BLaER1 (cell line): ENCODE measurements around the gene NR2F6.

ENCODE experiments used
- H3K27ac ChIP-seq: shearing (Covaris generic); formaldehyde crosslinking; 2 replicates; pipeline ENCODE4 v1.8.1; 2022
- H3K27me3 ChIP-seq: shearing (Covaris generic); formaldehyde crosslinking; 2 replicates; pipeline ENCODE4 v1.8.1; 2022
- H3K36me3 ChIP-seq: shearing (Covaris generic); formaldehyde crosslinking; 2 replicates; pipeline ENCODE4 v1.8.1; 2022
- H3K4me1 ChIP-seq: shearing (Covaris generic); formaldehyde crosslinking; 2 replicates; pipeline ENCODE4 v1.8.1; 2022
- H3K4me2 ChIP-seq: shearing (Covaris generic); formaldehyde crosslinking; 2 replicates; pipeline ENCODE4 v1.8.1; 2022
- H3K4me3 ChIP-seq: shearing (Covaris generic); formaldehyde crosslinking; 2 replicates; pipeline ENCODE4 v1.8.1; 2022
- H3K9ac ChIP-seq: shearing (Covaris generic); formaldehyde crosslinking; 2 replicates; pipeline ENCODE4 v1.8.1; 2022
- H3K9me3 ChIP-seq: shearing (Covaris generic); formaldehyde crosslinking; 2 replicates; pipeline ENCODE4 v1.8.1; 2022
- H4K20me1 ChIP-seq: shearing (Covaris generic); formaldehyde crosslinking; 2 replicates; pipeline ENCODE4 v1.8.1; 2022
- Cebpa-rat ChIP-seq: shearing (Covaris generic); IDR thresholded peaks from 2 replicates; pipeline ENCODE4 v1.8.1; 2022

Gene NR2F6

GRCh38 chr19:17245535-17245984 lies at the start of gene NR2F6:
NR2F6 (minus strand) TSS chr19:17245919; CDS start chr19:17245220, 699 bp downstream.
- no peaks in the 10 kb centered on the region for H3K9me3 ChIP-seq
- H3K4me1 ChIP-seq, result peaks cover 63% of the 10 kb centered on the region
- H3K4me2 ChIP-seq, result peak within 1 kb of the TSS; percentile 92
- peak within 1 kb of the TSS; percentile 92 for H3K27ac ChIP-seq
- no peaks in the 10 kb centered on the region for H3K27me3 ChIP-seq
- peak within 1 kb of the TSS; percentile 90 for H3K4me3 ChIP-seq
- H3K9ac ChIP-seq, result peak within 1 kb of the TSS; percentile 85
- no peak for TF ChIP-seq Cebpa-rat
- peaks cover 8% of the 10 kb centered on the region for H3K36me3 ChIP-seq
- H4K20me1 ChIP-seq, result peaks cover 46% of the 10 kb centered on the region

- H3K9ac ChIP-seq, result no peak overlapping the region
- H3K9me3 ChIP-seq, result peaks cover 18% of the 10 kb centered on the region
- peaks cover 52% of the 10 kb centered on the region for H3K36me3 ChIP-seq
- H3K27ac ChIP-seq, result no peak overlapping the region
- H3K4me2 ChIP-seq, result peak overlapping the region; percentile 80
- no peaks in the 10 kb centered on the region for H3K27me3 ChIP-seq
- 0 out of 2 replicates have a peak overlapping the region, but pooled peaks have one; percentile 38 for H3K4me3 ChIP-seq
- TF ChIP-seq Cebpa-rat, result no peak
- peaks cover 28% of the 10 kb centered on the region for H3K4me1 ChIP-seq
- peaks cover 23% of the 10 kb centered on the region for H4K20me1 ChIP-seq
Observed at GRCh38 chr19:17294051-17294891, 48.6 kb upstream of the NR2F6 start.

GRCh38 chr19:17293605-17294004 lies 47.9 kb upstream of the NR2F6 start:
- H3K9ac ChIP-seq, result 0 out of 2 replicates have a peak overlapping the region, but pooled peaks have one; percentile 4
- peaks cover 46% of the 10 kb centered on the region for H3K36me3 ChIP-seq
- peaks cover 23% of the 10 kb centered on the region for H4K20me1 ChIP-seq
- H3K27me3 ChIP-seq, result no peaks in the 10 kb centered on the region
- peaks cover 28% of the 10 kb centered on the region for H3K4me1 ChIP-seq
- TF ChIP-seq Cebpa-rat, result no peak
- peak overlapping the region; percentile 80 for H3K4me2 ChIP-seq
- H3K9me3 ChIP-seq, result peaks cover 15% of the 10 kb centered on the region
- H3K27ac ChIP-seq, result no peak overlapping the region
- 0 out of 2 replicates have a peak overlapping the region, but pooled peaks have one; percentile 38 for H3K4me3 ChIP-seq

DNA sequence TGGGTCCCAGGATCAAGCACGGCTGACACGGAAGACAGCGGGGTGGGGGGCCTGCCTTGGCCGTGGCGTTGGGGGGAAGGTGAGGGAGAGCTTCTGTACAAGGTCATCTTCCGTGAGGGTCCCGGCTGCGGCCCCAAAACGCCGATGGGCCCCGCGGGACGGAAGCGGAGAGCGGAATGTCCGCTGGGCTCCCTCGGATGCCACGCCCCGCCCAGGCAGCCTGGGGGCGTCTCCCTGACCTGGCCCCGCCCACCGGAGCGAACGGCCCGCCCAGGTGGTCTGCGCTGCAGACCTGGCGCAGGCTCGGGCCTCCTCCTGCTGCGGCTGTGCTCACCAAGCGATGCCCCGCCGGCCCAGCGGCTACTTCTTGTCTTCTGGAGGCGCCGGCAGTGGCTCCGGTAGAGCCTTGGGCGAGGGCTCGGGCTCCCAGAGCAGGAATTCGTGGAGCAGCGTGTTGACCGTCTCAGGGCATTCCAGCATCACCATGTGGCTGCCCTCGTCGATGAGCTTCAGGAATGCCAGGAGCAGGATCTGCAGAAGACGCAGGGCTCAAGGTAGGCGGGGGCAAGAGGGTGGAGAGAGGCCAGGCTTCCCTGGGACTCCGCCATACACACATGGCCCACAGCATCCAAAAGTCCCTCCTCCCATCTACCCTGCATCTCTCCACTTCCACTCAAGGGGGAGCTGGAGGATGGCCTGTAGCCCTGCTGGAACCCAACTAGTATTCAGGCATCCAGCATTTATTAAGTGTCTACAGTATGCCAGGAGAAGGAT lies 46.8 kb upstream of the NR2F6 start:
- peaks cover 23% of the 10 kb centered on the region for H4K20me1 ChIP-seq
- no peak for TF ChIP-seq Cebpa-rat
- H3K9ac ChIP-seq, result peak overlapping the region; percentile 82
- H3K9me3 ChIP-seq, result 0 out of 2 replicates have a peak, but pooled peaks cover 4% of the 10 kb centered on the region
- H3K36me3 ChIP-seq, result peaks cover 34% of the 10 kb centered on the region
- H3K4me1 ChIP-seq, result peaks cover 34% of the 10 kb centered on the region
- peak overlapping the region; percentile 82 for H3K27ac ChIP-seq
- peak overlapping the region; percentile 80 for H3K4me2 ChIP-seq
- no peaks in the 10 kb centered on the region for H3K27me3 ChIP-seq
- H3K4me3 ChIP-seq, result peak overlapping the region; percentile 76

- H3K9ac ChIP-seq, result no peak overlapping the region
- no peak for TF ChIP-seq Cebpa-rat
- H3K4me3 ChIP-seq, result no peak overlapping the region
- peaks cover 23% of the 10 kb centered on the region for H4K20me1 ChIP-seq
- H3K9me3 ChIP-seq, result 0 out of 2 replicates have a peak, but pooled peaks cover 4% of the 10 kb centered on the region
- no peaks in the 10 kb centered on the region for H3K27me3 ChIP-seq
- peak overlapping the region; percentile 12; the same call in 1 of the 2 replicates for H3K4me2 ChIP-seq
- no peak overlapping the region for H3K27ac ChIP-seq
- H3K4me1 ChIP-seq, result peaks cover 32% of the 10 kb centered on the region
- peaks cover 37% of the 10 kb centered on the region for H3K36me3 ChIP-seq
Observed at GRCh38 chr19:17289489-17289888, 43.8 kb upstream of the NR2F6 start.

GRCh38 chr19:17286752-17287151 lies 41.0 kb upstream of the NR2F6 start:
- H3K4me3 ChIP-seq, result no peak overlapping the region
- no peak for TF ChIP-seq Cebpa-rat
- H3K9me3 ChIP-seq, result no peaks in the 10 kb centered on the region
- H4K20me1 ChIP-seq, result peaks cover 29% of the 10 kb centered on the region
- no peak overlapping the region for H3K9ac ChIP-seq
- H3K4me2 ChIP-seq, result no peak overlapping the region
- no peaks in the 10 kb centered on the region for H3K27me3 ChIP-seq
- H3K4me1 ChIP-seq, result peaks cover 23% of the 10 kb centered on the region
- H3K36me3 ChIP-seq, result peaks cover 48% of the 10 kb centered on the region
- no peak overlapping the region for H3K27ac ChIP-seq

- H4K20me1 ChIP-seq, result peaks cover 29% of the 10 kb centered on the region
- no peaks in the 10 kb centered on the region for H3K9me3 ChIP-seq
- no peak overlapping the region for H3K4me3 ChIP-seq
- peaks cover 24% of the 10 kb centered on the region for H3K4me1 ChIP-seq
- H3K36me3 ChIP-seq, result peaks cover 48% of the 10 kb centered on the region
- no peak overlapping the region for H3K4me2 ChIP-seq
- no peak overlapping the region for H3K27ac ChIP-seq
- H3K9ac ChIP-seq, result no peak overlapping the region
- TF ChIP-seq Cebpa-rat, result no peak
- no peaks in the 10 kb centered on the region for H3K27me3 ChIP-seq
Observed at GRCh38 chr19:17286263-17286662, 40.5 kb upstream of the NR2F6 start.

DNA sequence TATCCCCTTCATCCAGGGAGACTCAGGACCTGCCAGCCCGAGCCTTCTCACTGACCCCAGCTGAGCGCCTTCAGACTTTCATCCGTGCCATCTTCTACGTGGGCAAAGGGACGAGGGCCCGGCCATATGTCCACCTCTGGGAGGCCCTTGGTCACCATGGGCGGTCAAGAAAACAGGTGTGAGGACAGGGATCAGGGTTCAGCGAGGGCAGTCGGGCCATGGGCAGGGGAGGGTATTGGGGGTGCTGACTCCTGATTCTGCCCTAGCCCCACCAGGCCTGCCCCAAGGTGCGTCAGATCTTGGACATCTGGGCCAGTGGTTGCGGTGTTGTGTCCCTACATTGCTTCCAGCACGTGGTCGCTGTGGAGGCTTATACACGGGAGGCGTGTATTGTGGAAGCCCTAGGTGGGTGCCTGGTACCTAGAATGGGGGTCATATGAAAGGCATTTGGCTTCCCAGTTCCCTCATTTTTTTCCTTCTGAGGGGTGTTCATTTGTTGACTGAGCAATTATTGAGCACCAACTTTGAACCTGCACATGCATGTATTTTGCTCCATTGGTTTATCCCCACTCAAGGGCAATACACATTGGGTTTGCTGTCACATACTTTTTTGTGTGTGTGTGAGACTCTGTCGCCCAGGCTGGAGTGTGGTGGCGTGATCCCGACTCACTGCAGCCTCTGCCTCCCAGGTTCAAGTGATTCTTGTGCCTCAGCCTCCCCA lies 39.9 kb upstream of the NR2F6 start:
- Histone ChIP-seq H3K9ac (no peak overlapping the region), H4K20me1 (peaks cover 29% of the 10 kb centered on the region), H3K4me2 (no peak overlapping the region), H3K36me3 (peaks cover 48% of the 10 kb centered on the region), H3K9me3 (no peaks in the 10 kb centered on the region), H3K27me3 (no peaks in the 10 kb centered on the region), H3K4me3 (no peak overlapping the region), H3K27ac (no peak overlapping the region), H3K4me1 (peaks cover 31% of the 10 kb centered on the region)
- no peak for TF ChIP-seq Cebpa-rat

DNA sequence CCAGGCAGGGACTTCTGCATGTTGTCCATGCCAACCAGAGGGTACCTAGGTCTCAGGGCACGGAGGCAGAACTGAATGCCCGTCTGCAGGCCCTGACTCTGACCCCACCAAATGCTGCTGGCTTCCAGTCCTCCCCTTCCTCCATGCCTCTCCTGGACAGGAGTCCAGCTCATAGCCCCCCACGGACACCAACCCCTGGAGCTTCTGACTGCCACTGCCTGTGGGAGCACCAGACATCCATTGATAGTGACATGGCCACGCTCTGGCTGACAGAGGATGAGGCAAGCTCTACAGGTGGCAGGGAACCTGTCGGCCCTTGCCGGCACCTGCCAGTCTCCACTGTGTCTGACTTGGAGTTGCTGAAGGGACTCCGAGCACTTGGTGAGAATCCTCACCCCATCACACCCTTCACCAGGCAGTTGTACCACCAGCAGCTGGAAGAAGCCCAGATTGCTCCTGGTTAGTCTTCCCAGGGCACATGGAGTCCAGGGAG lies 37.8 kb upstream of the NR2F6 start:
- peaks cover 29% of the 10 kb centered on the region for H4K20me1 ChIP-seq
- peaks cover 63% of the 10 kb centered on the region for H3K36me3 ChIP-seq
- peak overlapping the region; percentile 87; the same call in 1 of the 2 replicates for H3K4me2 ChIP-seq
- H3K4me1 ChIP-seq, result peaks cover 26% of the 10 kb centered on the region
- H3K4me3 ChIP-seq, result peak overlapping the region; percentile 80; the same call in 1 of the 2 replicates
- no peak overlapping the region for H3K27ac ChIP-seq
- no peak for TF ChIP-seq Cebpa-rat
- 0 out of 2 replicates have a peak overlapping the region, but pooled peaks have one; percentile 89 for H3K9ac ChIP-seq
- no peaks in the 10 kb centered on the region for H3K27me3 ChIP-seq
- no peaks in the 10 kb centered on the region for H3K9me3 ChIP-seq
